ENCODE results near the gene OR2T34.

GRCh38 chr1:248611883-248612414 is 37.4 kb upstream of the OR2T34 start:
- TF ChIP-seq KLF10 (tag by site-specific recombination; IDR thresholded peaks at IDR 0.05) = no peak
- no peak for TF ChIP-seq ZNF747 (tag by site-specific recombination; IDR thresholded peaks at IDR 0.05)

Data from HEK293 (cell line).